ENCODE measurements around the gene SEMA5A. TPM values are rescaled to one million over a fixed set of nuclear protein-coding genes. Genes with fewer than 3 reads are reported as not detected.

SEMA5A gene
- total and polyA plus RNA-seq, 2 donors (not counting 1 experiment from before 2014, with no cell fraction given), result not detected

DNA sequence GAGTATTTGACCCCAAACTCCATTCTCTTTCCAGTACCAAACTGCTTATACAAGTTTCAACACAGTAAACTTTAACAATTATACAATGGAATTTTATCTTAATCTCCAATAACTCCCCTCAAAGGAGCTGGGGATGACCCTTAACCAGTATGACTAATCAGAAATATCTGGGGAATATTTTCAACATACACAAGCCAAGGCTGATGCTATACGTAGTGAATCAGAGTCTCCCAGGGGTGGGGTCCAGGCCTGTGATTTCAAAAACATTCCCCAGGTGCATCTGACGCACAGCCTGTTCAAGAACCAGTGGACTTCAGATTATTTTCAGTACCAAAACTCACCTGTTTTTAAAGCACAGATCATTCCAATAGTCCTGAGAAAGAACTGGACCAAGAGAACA lies 11.8 kb upstream of the SEMA5A start:
- no peak overlapping the region for H3K27ac Mint-ChIP-seq
- H3K27me3 ChIP-seq (replicated peaks in 1 of 4; ENCODE audit: control extremely low read depth in 1 of 4, control insufficient read depth in 3 of 4, insufficient read depth in 4 of 4, low read length in 3 of 4), result no peaks in the 10 kb centered on the region
- DNase-seq (no peak), ATAC-seq (ENCODE audit: low read depth) (no peak)
- H3K27me3 Mint-ChIP-seq, result no peaks in the 10 kb centered on the region
- no peak overlapping the region for H3K4me3 Mint-ChIP-seq
- no peaks in the 10 kb centered on the region for H3K4me1 ChIP-seq (ENCODE audit: control insufficient read depth in 2 of 2, insufficient read depth in 2 of 2, low read length in 2 of 2)
- H3K79me2 ChIP-seq (ENCODE audit: control insufficient read depth, insufficient read depth, low read length), result no peaks in the 10 kb centered on the region
- CTCF ChIA-PET, result no interaction called here
- no peak for TF ChIP-seq EZH2 (IDR thresholded peaks at IDR 0.05; ENCODE audit: borderline replicate concordance, insufficient read depth, low read depth, low read length, poor library complexity, severe bottlenecking)
- TF ChIP-seq, protein P1, sequence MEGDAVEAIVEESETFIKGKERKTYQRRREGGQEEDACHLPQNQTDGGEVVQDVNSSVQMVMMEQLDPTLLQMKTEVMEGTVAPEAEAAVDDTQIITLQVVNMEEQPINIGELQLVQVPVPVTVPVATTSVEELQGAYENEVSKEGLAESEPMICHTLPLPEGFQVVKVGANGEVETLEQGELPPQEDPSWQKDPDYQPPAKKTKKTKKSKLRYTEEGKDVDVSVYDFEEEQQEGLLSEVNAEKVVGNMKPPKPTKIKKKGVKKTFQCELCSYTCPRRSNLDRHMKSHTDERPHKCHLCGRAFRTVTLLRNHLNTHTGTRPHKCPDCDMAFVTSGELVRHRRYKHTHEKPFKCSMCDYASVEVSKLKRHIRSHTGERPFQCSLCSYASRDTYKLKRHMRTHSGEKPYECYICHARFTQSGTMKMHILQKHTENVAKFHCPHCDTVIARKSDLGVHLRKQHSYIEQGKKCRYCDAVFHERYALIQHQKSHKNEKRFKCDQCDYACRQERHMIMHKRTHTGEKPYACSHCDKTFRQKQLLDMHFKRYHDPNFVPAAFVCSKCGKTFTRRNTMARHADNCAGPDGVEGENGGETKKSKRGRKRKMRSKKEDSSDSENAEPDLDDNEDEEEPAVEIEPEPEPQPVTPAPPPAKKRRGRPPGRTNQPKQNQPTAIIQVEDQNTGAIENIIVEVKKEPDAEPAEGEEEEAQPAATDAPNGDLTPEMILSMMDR (IDR thresholded peaks at IDR 0.05), result no peak
- WGBS (ENCODE audit: insufficient coverage), result 74% methylated on average over 2 of the region's 2 CpGs
- H2AFZ ChIP-seq (ENCODE audit: insufficient read depth, low read depth, low read length, poor library complexity, severe bottlenecking), result no peak overlapping the region
- peaks cover 0 to 4% (median 0%) of the 10 kb centered on the region in 3 donors for H3K9me3 ChIP-seq (ENCODE audit: control extremely low read depth in 1 of 3, control insufficient read depth in 2 of 3, insufficient read depth in 1 of 3, low read length in 2 of 3)
- H3K4me1 Mint-ChIP-seq, result no peaks in the 10 kb centered on the region
- no peaks in the 10 kb centered on the region for H4K20me1 ChIP-seq (ENCODE audit: control insufficient read depth, insufficient read depth, low read length, poor library complexity, severe bottlenecking)
- no peak overlapping the region for H3K4me2 ChIP-seq (replicated peaks; ENCODE audit: low read depth, low read length, poor library complexity, severe bottlenecking)
- POLR2A ChIA-PET, result no interaction called here
- intact Hi-C loops (cut with micrococcal nuclease), result no loop called here
- no peak overlapping the region for H3K9ac ChIP-seq (ENCODE audit: low read length)
- H3K27ac ChIP-seq (ENCODE audit: low read length in 2 of 2), result no peak overlapping the region
- no peaks in the 10 kb centered on the region for H3K36me3 ChIP-seq (replicated peaks in 1 of 2; ENCODE audit: control extremely low read depth in 1 of 2, control insufficient read depth in 1 of 2, extremely low read depth in 1 of 2, insufficient read depth in 2 of 2, low read length in 1 of 2)
- H3K9me3 Mint-ChIP-seq (ENCODE audit: insufficient read depth), result no peaks in the 10 kb centered on the region
- H3K4me3 ChIP-seq (ENCODE audit: control extremely low read depth in 1 of 5, extremely low read depth in 1 of 5, insufficient read depth in 1 of 5, low read depth in 2 of 5, low read length in 4 of 5), result no peak overlapping the region

DNA sequence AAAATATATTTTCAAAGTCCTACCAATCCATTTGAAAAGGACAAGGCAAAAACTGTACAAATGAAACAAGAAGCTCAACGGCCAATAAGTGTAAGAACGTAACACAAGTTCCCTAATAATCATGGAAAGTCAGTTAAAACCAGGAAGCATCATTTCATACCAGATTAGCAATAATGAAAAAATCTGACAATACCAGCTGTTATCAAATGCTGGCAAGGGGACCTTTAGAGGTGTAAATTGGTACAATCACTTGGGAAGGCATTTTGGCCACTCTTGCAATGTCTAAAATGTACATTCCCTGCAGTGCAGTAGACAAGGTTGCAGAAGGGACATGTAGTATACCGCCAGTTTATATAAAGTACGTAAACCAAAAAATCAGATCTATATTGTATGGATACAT lies 10.1 kb upstream of the SEMA5A start:
- intact Hi-C loops (cut with micrococcal nuclease), result no loop called here
- CTCF ChIA-PET, result no interaction called here
- H3K27me3 Mint-ChIP-seq, result peaks cover under 1% of the 10 kb centered on the region
- peaks cover 0 to 3% (median 0%) of the 10 kb centered on the region in 3 donors for H3K9me3 ChIP-seq (ENCODE audit: control extremely low read depth in 1 of 3, control insufficient read depth in 2 of 3, insufficient read depth in 1 of 3, low read length in 2 of 3)
- no peak for TF ChIP-seq EZH2 (IDR thresholded peaks at IDR 0.05; ENCODE audit: borderline replicate concordance, insufficient read depth, low read depth, low read length, poor library complexity, severe bottlenecking)
- TF ChIP-seq, protein P1 (IDR thresholded peaks at IDR 0.05), result no peak
- no peak overlapping the region for H3K9ac ChIP-seq (ENCODE audit: low read length)
- ATAC-seq (ENCODE audit: low read depth), result no peak
- H3K79me2 ChIP-seq (ENCODE audit: control insufficient read depth, insufficient read depth, low read length), result no peaks in the 10 kb centered on the region
- no peaks in the 10 kb centered on the region for H3K27me3 ChIP-seq (replicated peaks in 1 of 4; ENCODE audit: control extremely low read depth in 1 of 4, control insufficient read depth in 3 of 4, insufficient read depth in 4 of 4, low read length in 3 of 4)
- no peak overlapping the region for H3K27ac Mint-ChIP-seq
- H3K27ac ChIP-seq (ENCODE audit: low read length in 2 of 2), result no peak overlapping the region
- H3K4me1 ChIP-seq (ENCODE audit: control insufficient read depth in 2 of 2, insufficient read depth in 2 of 2, low read length in 2 of 2), result no peaks in the 10 kb centered on the region
- 83% methylated on average over 2 of the region's 4 CpGs for WGBS (ENCODE audit: insufficient coverage)
- no peaks in the 10 kb centered on the region for H3K9me3 Mint-ChIP-seq (ENCODE audit: insufficient read depth)
- no peak overlapping the region for H2AFZ ChIP-seq (ENCODE audit: insufficient read depth, low read depth, low read length, poor library complexity, severe bottlenecking)
- POLR2A ChIA-PET, result no interaction called here
- no peak overlapping the region for H3K4me2 ChIP-seq (replicated peaks; ENCODE audit: low read depth, low read length, poor library complexity, severe bottlenecking)
- no peaks in the 10 kb centered on the region for H4K20me1 ChIP-seq (ENCODE audit: control insufficient read depth, insufficient read depth, low read length, poor library complexity, severe bottlenecking)
- no peaks in the 10 kb centered on the region for H3K4me1 Mint-ChIP-seq
- H3K4me3 ChIP-seq (ENCODE audit: control extremely low read depth in 1 of 5, extremely low read depth in 1 of 5, insufficient read depth in 1 of 5, low read depth in 2 of 5, low read length in 4 of 5), result no peak overlapping the region
- H3K4me3 Mint-ChIP-seq, result no peak overlapping the region
- no peak for DNase-seq
- H3K36me3 ChIP-seq (replicated peaks in 1 of 2; ENCODE audit: control extremely low read depth in 1 of 2, control insufficient read depth in 1 of 2, extremely low read depth in 1 of 2, insufficient read depth in 2 of 2, low read length in 1 of 2), result no peaks in the 10 kb centered on the region

All from B cell (primary cell).